ENCODE results near the gene CDNF. TPM values are rescaled to one million over a fixed set of nuclear protein-coding genes. Genes with fewer than 3 reads are reported as not detected.

Gene CDNF
- total RNA-seq, 2 donors from 2014 or later: 0.51 to 1.2 TPM

DNA sequence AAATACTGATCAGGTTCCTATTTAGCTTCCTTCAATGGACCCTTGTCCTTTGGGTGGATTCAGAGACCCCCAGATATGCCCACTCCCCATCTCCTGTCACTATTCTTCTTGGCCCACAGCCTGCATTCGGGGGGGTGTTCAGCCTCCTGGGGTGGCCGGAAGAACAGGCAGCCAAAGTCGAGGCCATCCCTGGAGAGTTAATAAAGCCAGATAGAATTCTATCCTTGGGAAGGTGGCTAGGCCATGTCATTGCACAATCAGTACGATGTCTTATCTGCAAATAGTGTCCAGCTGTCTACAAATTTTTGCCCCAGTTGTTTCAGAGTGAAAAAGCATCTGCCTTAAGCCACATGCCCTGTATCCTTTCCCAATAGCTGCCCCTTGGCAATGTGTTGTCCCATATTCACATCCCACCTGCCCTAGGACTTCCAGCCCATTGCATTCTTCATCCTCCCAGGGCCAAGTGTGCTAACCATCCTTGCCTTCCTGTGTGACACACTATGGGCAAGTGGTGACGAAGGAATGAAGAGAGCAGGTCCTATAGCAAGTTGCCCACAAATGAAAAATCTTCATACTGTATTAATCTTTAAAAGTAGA is 53.3 kb downstream of the CDNF start:
- H3K4me1 ChIP-seq (ENCODE audit: control insufficient read depth, insufficient read depth, low read length): no peaks in the 10 kb centered on the region
- DNase-seq: no peak
- Mint-ChIP-seq H3K4me3 (no peak overlapping the region), H3K36me3 (ENCODE audit: low read depth) (no peaks in the 10 kb centered on the region), H3K4me1 (no peaks in the 10 kb centered on the region), H3K27ac (no peak overlapping the region), H3K9me3 (peaks cover 6% of the 10 kb centered on the region), H3K27me3 (ENCODE audit: insufficient read depth) (peaks cover 11% of the 10 kb centered on the region)
- peaks cover under 1% of the 10 kb centered on the region for H3K27me3 ChIP-seq (ENCODE audit: control insufficient read depth, insufficient read depth, low read length, poor library complexity, severe bottlenecking)
- WGBS, 2 experiments (ENCODE audit: insufficient coverage in 1 of 2, insufficient read length in 1 of 2): 92 to 95% methylated on average over 1 to 5 of the region's 5 CpGs
- no peak overlapping the region for H3K9ac ChIP-seq (ENCODE audit: extremely low read depth, low read length, poor library complexity, severe bottlenecking)
- no peak overlapping the region for H3K4me3 ChIP-seq (ENCODE audit: low read length)
- peaks cover 9% of the 10 kb centered on the region for H3K9me3 ChIP-seq (ENCODE audit: control insufficient read depth, low read length)
- TF ChIP-seq, protein P1, sequence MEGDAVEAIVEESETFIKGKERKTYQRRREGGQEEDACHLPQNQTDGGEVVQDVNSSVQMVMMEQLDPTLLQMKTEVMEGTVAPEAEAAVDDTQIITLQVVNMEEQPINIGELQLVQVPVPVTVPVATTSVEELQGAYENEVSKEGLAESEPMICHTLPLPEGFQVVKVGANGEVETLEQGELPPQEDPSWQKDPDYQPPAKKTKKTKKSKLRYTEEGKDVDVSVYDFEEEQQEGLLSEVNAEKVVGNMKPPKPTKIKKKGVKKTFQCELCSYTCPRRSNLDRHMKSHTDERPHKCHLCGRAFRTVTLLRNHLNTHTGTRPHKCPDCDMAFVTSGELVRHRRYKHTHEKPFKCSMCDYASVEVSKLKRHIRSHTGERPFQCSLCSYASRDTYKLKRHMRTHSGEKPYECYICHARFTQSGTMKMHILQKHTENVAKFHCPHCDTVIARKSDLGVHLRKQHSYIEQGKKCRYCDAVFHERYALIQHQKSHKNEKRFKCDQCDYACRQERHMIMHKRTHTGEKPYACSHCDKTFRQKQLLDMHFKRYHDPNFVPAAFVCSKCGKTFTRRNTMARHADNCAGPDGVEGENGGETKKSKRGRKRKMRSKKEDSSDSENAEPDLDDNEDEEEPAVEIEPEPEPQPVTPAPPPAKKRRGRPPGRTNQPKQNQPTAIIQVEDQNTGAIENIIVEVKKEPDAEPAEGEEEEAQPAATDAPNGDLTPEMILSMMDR (conservative IDR thresholded peaks at IDR 0.05): no peak
- H3K27ac ChIP-seq (ENCODE audit: low read depth, low read length): no peak overlapping the region
- no peaks in the 10 kb centered on the region for H3K36me3 ChIP-seq (ENCODE audit: control insufficient read depth, insufficient read depth, low read length)

GRCh38 chr10:14782691-14783363 is 55.0 kb downstream of the CDNF start:
- no peak overlapping the region for H3K4me3 ChIP-seq (ENCODE audit: low read length)
- Mint-ChIP-seq H3K27ac (no peak overlapping the region), H3K9me3 (peaks cover 6% of the 10 kb centered on the region), H3K4me1 (peaks cover 4% of the 10 kb centered on the region), H3K4me3 (no peak overlapping the region), H3K36me3 (ENCODE audit: low read depth) (no peaks in the 10 kb centered on the region), H3K27me3 (ENCODE audit: insufficient read depth) (peaks cover 4% of the 10 kb centered on the region)
- H3K4me1 ChIP-seq (ENCODE audit: control insufficient read depth, insufficient read depth, low read length): no peaks in the 10 kb centered on the region
- DNase-seq: peak; percentile 45
- H3K9me3 ChIP-seq (ENCODE audit: control insufficient read depth, low read length): peaks cover 9% of the 10 kb centered on the region
- H3K9ac ChIP-seq (ENCODE audit: extremely low read depth, low read length, poor library complexity, severe bottlenecking): no peak overlapping the region
- TF ChIP-seq, protein P1 (conservative IDR thresholded peaks at IDR 0.05): no peak
- H3K27ac ChIP-seq (ENCODE audit: low read depth, low read length): no peak overlapping the region
- no peaks in the 10 kb centered on the region for H3K36me3 ChIP-seq (ENCODE audit: control insufficient read depth, insufficient read depth, low read length)
- no peaks in the 10 kb centered on the region for H3K27me3 ChIP-seq (ENCODE audit: control insufficient read depth, insufficient read depth, low read length, poor library complexity, severe bottlenecking)
- WGBS, 2 experiments (ENCODE audit: insufficient coverage in 1 of 2, insufficient read length in 1 of 2): 89 to 90% methylated on average over 6 to 9 of the region's 9 CpGs

DNA sequence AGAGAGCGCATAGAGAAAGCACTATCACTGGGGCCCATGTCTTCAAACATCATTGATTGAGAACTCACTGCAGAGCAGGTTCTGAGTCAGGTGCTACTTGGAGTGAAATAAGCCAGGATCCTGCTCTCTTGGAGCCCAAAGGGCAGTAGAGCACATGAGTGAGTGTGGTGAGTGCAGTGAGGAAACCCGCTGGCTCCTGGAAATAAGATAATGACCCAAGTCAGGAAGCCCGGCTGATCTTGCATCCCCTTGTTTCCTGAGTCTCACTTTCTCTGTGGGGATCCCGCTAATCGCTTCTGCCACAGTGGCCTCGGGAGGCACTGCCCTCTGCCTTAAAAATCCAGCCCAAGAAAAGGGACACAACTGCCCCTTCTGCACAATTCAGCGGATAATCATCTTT is 56.1 kb downstream of the CDNF start:
- peak; percentile 44 for DNase-seq
- H3K4me1 ChIP-seq (ENCODE audit: control insufficient read depth, insufficient read depth, low read length): no peaks in the 10 kb centered on the region
- TF ChIP-seq, protein P1 (conservative IDR thresholded peaks at IDR 0.05): no peak
- no peak overlapping the region for H3K27ac ChIP-seq (ENCODE audit: low read depth, low read length)
- Mint-ChIP-seq H3K4me1 (peaks cover 4% of the 10 kb centered on the region), H3K4me3 (no peak overlapping the region), H3K27me3 (ENCODE audit: insufficient read depth) (peaks cover 4% of the 10 kb centered on the region), H3K27ac (no peak overlapping the region), H3K36me3 (ENCODE audit: low read depth) (no peaks in the 10 kb centered on the region), H3K9me3 (peaks cover 6% of the 10 kb centered on the region)
- no peak overlapping the region for H3K9ac ChIP-seq (ENCODE audit: extremely low read depth, low read length, poor library complexity, severe bottlenecking)
- 88 to 89% methylated on average over 7 of the region's 7 CpGs for WGBS, 2 experiments (ENCODE audit: insufficient coverage in 1 of 2, insufficient read length in 1 of 2)
- H3K36me3 ChIP-seq (ENCODE audit: control insufficient read depth, insufficient read depth, low read length): no peaks in the 10 kb centered on the region
- H3K4me3 ChIP-seq (ENCODE audit: low read length): no peak overlapping the region
- H3K9me3 ChIP-seq (ENCODE audit: control insufficient read depth, low read length): peaks cover 9% of the 10 kb centered on the region
- no peaks in the 10 kb centered on the region for H3K27me3 ChIP-seq (ENCODE audit: control insufficient read depth, insufficient read depth, low read length, poor library complexity, severe bottlenecking)

Data from endodermal cell (in vitro differentiated cells).